Thoracic aorta (tissue), 2 donors: ENCODE results near the gene CORO1C. TPM values are rescaled to one million over a fixed set of nuclear protein-coding genes. Genes with fewer than 3 reads are reported as not detected.

ENCODE experiments used
- ATAC-seq: fragments of 150-250 bp; one replicate; pipeline ENCODE4 v1.8.0; 2017; ENCODE audit warnings: low read depth; ENCODE audit not compliant: insufficient number of reproducible peaks, low FRiP score
- DNase-seq: peaks from one replicate; pipeline ENCODE4 v3.0.0-alpha.2; 2020; ENCODE audit warnings: low spot score
- H3K27ac ChIP-seq, 2 donors: fragments of 200-600 bp; sonication (generic); 1 replicate in 1 of 2; 2 replicates in 1 of 2; pipeline ENCODE4 v1.5.1; 2016; ENCODE audit warnings: mild to moderate bottlenecking in 2 of 2, moderate library complexity in 2 of 2
- H3K27me3 ChIP-seq: fragments of 200-600 bp; sonication (generic); replicated peaks from 2 replicates; pipeline ENCODE4 v1.6.0; 2016; ENCODE audit warnings: mild to moderate bottlenecking; ENCODE audit not compliant: insufficient read depth
- H3K36me3 ChIP-seq: fragments of 200-600 bp; sonication (generic); one replicate; pipeline ENCODE4 v1.5.1; 2016
- H3K4me1 ChIP-seq, 2 donors: fragments of 200-600 bp; sonication (generic); 1 replicate in 1 of 2; 2 replicates in 1 of 2; pipeline versions ENCODE4 v1.5.1 to v1.6.0; 2016; ENCODE audit warnings: low read depth in 2 of 2, mild to moderate bottlenecking in 1 of 2; ENCODE audit not compliant: control insufficient read depth in 1 of 2
- H3K4me3 ChIP-seq: fragments of 200-600 bp; sonication (generic); 2 replicates; pipeline ENCODE4 v1.5.1; 2016; ENCODE audit warnings: mild to moderate bottlenecking
- H3K9me3 ChIP-seq: fragments of 200-600 bp; sonication (generic); 2 replicates; pipeline ENCODE4 v1.5.1; 2016
- total RNA-seq, 2 donors: library from RNA; depleted of rRNA; stranded (reverse); fragments of >200 nt; gene quantifications; one replicate each; pipeline versions ENCODE4 v1.1.0 to v1.2.3, GENCODE V29; 2016
- TF ChIP-seq, protein P1 (sequence below): fragments of 200-600 bp; sonication (generic); IDR thresholded peaks from one replicate; pipeline ENCODE4 v1.5.1; 2019; ENCODE audit warnings: antibody characterized with exemption

CORO1C gene
- total RNA-seq, 2 donors from 2014 or later = 157 to 208 TPM

DNA sequence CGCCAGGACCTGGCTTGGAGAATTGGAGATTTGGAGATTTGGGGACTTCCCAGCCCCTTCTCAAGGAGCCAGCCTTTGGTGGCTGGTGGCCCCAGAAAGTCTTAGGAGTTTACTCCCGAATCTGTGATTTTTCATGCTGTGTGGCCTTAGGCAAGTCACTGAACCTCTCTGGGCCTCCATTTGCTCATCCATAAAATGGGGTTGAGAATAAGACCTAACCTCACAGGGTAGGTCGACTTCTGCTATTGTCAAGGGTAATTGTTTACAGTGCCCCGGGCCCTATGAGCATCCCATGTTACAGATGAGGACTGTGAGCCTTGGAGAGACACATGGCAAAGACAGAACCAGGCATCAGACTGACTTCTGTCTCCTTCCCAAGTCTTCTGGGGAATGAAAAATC is 117.3 kb downstream of the CORO1C start:
- H3K4me3 ChIP-seq = no peak overlapping the region
- TF ChIP-seq, protein P1, sequence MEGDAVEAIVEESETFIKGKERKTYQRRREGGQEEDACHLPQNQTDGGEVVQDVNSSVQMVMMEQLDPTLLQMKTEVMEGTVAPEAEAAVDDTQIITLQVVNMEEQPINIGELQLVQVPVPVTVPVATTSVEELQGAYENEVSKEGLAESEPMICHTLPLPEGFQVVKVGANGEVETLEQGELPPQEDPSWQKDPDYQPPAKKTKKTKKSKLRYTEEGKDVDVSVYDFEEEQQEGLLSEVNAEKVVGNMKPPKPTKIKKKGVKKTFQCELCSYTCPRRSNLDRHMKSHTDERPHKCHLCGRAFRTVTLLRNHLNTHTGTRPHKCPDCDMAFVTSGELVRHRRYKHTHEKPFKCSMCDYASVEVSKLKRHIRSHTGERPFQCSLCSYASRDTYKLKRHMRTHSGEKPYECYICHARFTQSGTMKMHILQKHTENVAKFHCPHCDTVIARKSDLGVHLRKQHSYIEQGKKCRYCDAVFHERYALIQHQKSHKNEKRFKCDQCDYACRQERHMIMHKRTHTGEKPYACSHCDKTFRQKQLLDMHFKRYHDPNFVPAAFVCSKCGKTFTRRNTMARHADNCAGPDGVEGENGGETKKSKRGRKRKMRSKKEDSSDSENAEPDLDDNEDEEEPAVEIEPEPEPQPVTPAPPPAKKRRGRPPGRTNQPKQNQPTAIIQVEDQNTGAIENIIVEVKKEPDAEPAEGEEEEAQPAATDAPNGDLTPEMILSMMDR = no peak
- H3K4me1 ChIP-seq = peaks cover 0 to 11% of the 10 kb centered on the region in 2 donors
- ATAC-seq = no peak
- no peak overlapping the region for H3K27ac ChIP-seq
- no peaks in the 10 kb centered on the region for H3K27me3 ChIP-seq
- no peaks in the 10 kb centered on the region for H3K36me3 ChIP-seq
- no peaks in the 10 kb centered on the region for H3K9me3 ChIP-seq
- no peak for DNase-seq

DNA sequence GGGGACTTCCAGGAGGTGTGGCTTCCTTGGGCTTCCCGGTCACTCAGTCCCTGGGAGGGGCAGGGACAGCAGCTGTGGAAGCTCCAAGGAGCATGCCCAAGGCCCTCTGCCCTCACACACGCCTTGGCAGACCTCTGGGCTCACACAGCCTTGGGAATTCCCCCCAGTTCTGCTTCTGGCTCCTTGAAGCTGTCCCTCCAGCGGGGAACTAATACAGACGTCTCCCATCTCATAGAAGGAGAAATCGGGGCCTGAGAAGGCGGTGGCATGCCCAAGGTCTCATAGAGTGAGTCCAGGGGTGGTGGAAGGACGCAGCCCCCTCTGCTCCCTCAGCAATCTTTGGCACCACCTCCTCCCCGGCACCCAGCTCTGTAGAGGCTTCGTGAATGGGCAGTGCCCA is 117.8 kb downstream of the CORO1C start:
- ATAC-seq = no peak
- DNase-seq = no peak
- Histone ChIP-seq H3K4me3 (no peak overlapping the region), H3K36me3 (no peaks in the 10 kb centered on the region), H3K4me1 (peaks cover 0 to 11% of the 10 kb centered on the region in 2 donors), H3K27ac (no peak overlapping the region), H3K9me3 (no peaks in the 10 kb centered on the region), H3K27me3 (no peaks in the 10 kb centered on the region)
- TF ChIP-seq, protein P1 = no peak

DNA sequence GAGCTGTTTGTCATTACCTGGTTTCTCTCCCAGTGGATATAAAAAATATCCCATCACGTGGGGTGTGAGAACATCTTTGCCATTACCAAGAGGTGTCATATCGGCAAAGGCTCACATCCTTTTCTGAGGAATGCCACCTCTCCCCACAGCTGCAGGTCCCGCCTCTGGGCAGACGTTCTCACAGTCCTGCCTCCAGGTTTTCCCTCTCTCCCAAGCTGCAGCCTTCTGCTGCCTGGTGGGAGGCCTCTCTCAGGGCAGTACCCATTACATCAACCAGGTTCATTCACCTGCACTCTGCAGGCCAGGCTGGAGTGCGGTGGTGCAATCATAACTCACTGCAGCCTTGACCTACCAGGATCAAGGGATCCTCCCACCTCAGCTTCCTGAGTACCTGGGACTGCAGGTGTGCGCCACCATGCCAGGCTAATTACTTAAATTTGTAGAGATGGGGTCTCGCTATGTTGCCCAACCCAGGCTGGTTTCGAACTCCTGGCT is 118.5 kb downstream of the CORO1C start:
- peaks cover 0 to 11% of the 10 kb centered on the region in 2 donors for H3K4me1 ChIP-seq
- TF ChIP-seq, protein P1 = no peak
- ATAC-seq = no peak
- no peaks in the 10 kb centered on the region for H3K27me3 ChIP-seq
- H3K36me3 ChIP-seq = no peaks in the 10 kb centered on the region
- no peaks in the 10 kb centered on the region for H3K9me3 ChIP-seq
- no peak overlapping the region for H3K4me3 ChIP-seq
- no peak for DNase-seq
- no peak overlapping the region for H3K27ac ChIP-seq

DNA sequence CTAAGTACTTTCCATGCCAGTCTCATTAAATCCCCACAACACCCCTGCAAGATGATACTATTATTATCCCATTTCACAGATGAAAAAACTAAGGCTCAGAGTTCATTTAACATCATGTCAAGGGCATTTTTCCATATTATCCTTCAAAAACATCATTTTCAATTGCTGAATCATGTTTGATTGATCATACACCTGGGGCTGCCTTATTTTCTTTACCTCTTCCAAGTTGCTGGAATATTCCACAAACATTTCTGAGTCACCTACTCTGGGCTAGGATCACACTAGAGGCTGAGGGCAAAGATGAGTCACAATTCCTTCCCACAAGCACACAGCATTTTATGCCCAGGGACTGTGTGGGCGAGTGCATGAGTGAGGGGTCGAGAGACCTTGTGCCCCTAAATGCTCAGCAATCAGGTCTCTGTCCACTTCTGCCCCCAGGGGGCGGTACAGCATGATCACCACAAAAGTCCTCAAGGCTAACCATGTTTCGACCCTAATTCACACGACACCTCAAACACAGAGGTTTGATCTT is 119.4 kb downstream of the CORO1C start:
- H3K4me3 ChIP-seq = no peak overlapping the region
- H3K27me3 ChIP-seq = no peaks in the 10 kb centered on the region
- H3K36me3 ChIP-seq = no peaks in the 10 kb centered on the region
- H3K4me1 ChIP-seq = peaks cover 0 to 11% of the 10 kb centered on the region in 2 donors
- H3K9me3 ChIP-seq = no peaks in the 10 kb centered on the region
- ATAC-seq (no peak), DNase-seq (no peak)
- no peak overlapping the region for H3K27ac ChIP-seq
- TF ChIP-seq, protein P1 = no peak

DNA sequence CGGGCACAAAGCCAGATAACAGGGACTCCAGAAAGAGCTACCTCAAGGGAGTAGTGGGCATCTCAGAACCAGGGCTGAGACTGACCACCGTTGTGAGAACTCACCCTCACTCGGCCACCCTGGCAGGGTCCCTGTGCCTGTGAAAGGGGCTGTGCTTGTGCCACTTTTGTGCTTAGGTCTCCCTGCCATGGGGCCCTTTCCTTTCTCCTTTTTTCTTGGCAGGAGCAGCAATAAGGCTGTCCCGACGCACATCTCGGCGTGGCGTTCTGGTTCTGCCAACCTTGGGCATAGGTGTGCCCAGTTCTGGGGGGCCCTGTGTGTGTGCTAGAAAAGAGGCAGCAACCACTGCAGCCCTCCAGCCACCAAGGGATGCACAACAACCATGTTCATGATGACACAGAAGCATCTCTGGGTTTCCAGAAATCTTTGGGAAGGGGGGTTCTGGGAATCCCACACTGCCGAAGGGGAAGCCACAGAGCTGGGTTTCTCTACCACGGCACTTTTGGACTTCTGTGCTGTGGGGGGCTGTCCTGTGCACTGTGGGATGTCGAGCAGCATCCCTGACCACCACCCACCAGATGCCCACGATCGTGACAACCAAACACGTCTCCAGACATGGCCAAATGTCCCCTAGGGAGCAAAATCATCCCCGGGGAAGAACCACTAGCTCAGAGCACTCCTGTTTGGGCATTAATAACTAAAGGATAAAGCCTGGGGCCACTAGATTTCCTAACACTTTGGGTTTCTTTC is 120.3 kb downstream of the CORO1C start:
- no peak overlapping the region for H3K27ac ChIP-seq
- H3K9me3 ChIP-seq = no peaks in the 10 kb centered on the region
- ATAC-seq (no peak), DNase-seq (no peak)
- TF ChIP-seq, protein P1 = no peak
- H3K4me3 ChIP-seq = no peak overlapping the region
- H3K27me3 ChIP-seq = no peaks in the 10 kb centered on the region
- peaks cover 0 to 11% of the 10 kb centered on the region in 2 donors for H3K4me1 ChIP-seq
- no peaks in the 10 kb centered on the region for H3K36me3 ChIP-seq
